HAP-1 (cell line): ENCODE results near the gene PRKCD.

ENCODE experiments used
- DNase-seq, 2 experiments: peaks; one replicate each; pipeline ENCODE4 v3.0.0-alpha.2; 2016 to 2020; ENCODE audit warnings: low spot score in 2 of 2
- H3K27me3 ChIP-seq: fragments of 250-450 bp; sonication (Bioruptor Pico); 2 replicates; pipeline ENCODE4 v1.5.1; 2020; ENCODE audit warnings: low read depth, mild to moderate bottlenecking, moderate library complexity
- H3K36me3 ChIP-seq: fragments of 250-450 bp; sonication (Bioruptor Pico); replicated peaks from 2 replicates; pipeline ENCODE4 v1.5.1; 2020; ENCODE audit warnings: mild to moderate bottlenecking
- H3K4me1 ChIP-seq: fragments of 250-450 bp; sonication (Bioruptor Pico); 2 replicates; pipeline ENCODE4 v1.5.1; 2020; ENCODE audit warnings: mild to moderate bottlenecking
- H3K4me3 ChIP-seq: fragments of 250-450 bp; sonication (Bioruptor Pico); 2 replicates; pipeline ENCODE4 v1.5.1; 2020; ENCODE audit warnings: mild to moderate bottlenecking, moderate library complexity
- H3K9me3 ChIP-seq: fragments of 250-450 bp; sonication (Bioruptor Pico); 2 replicates; pipeline ENCODE4 v1.5.1; 2020; ENCODE audit warnings: mild to moderate bottlenecking, moderate library complexity
- in situ Hi-C: fragments of 300-500 bp; cut with MboI; formaldehyde crosslinking; loops from 3 replicates; pipeline ENCODE4 v1.14.3; 2020; ENCODE audit warnings: low sequenced_read_pairs, inconsistent platforms, mixed read lengths

PRKCD gene

GRCh38 chr3:53156368-53156834 lies 4.6 kb upstream of the PRKCD start:
- in situ Hi-C loops: no loop called here
- no peak for DNase-seq
- H3K4me1 ChIP-seq: no peaks in the 10 kb centered on the region
- H3K27me3 ChIP-seq: no peaks in the 10 kb centered on the region
- H3K9me3 ChIP-seq: no peaks in the 10 kb centered on the region
- H3K4me3 ChIP-seq: no peak overlapping the region
- H3K36me3 ChIP-seq: no peaks in the 10 kb centered on the region

- in situ Hi-C loops: no loop called here
- H3K27me3 ChIP-seq: no peaks in the 10 kb centered on the region
- no peak for DNase-seq
- H3K4me1 ChIP-seq: peaks cover 7% of the 10 kb centered on the region; the same call in 1 of the 2 replicates
- H3K4me3 ChIP-seq: no peak overlapping the region
- H3K9me3 ChIP-seq: no peaks in the 10 kb centered on the region
- H3K36me3 ChIP-seq: no peaks in the 10 kb centered on the region
Observed at GRCh38 chr3:53157974-53158580, 2.9 kb upstream of the PRKCD start.

- no peaks in the 10 kb centered on the region for H3K27me3 ChIP-seq
- no peaks in the 10 kb centered on the region; the same call in 1 of the 2 replicates for H3K36me3 ChIP-seq
- H3K4me3 ChIP-seq: no peak overlapping the region
- in situ Hi-C loops: no loop called here
- H3K4me1 ChIP-seq: peaks cover 12% of the 10 kb centered on the region; the same call in 1 of the 2 replicates
- H3K9me3 ChIP-seq: no peaks in the 10 kb centered on the region
- DNase-seq: no peak
Observed at GRCh38 chr3:53158765-53159155, 2.2 kb upstream of the PRKCD start.

GRCh38 chr3:53159156-53160060 lies 1.6 kb upstream of the PRKCD start:
- no peaks in the 10 kb centered on the region for H3K27me3 ChIP-seq
- no peaks in the 10 kb centered on the region for H3K9me3 ChIP-seq
- DNase-seq: peak in 1 of 2 experiments; percentile 16
- in situ Hi-C loops: no loop called here
- peaks cover 3% of the 10 kb centered on the region; the same call in 1 of the 2 replicates for H3K36me3 ChIP-seq
- H3K4me3 ChIP-seq: no peak overlapping the region
- H3K4me1 ChIP-seq: peaks cover 12% of the 10 kb centered on the region; the same call in 1 of the 2 replicates

- in situ Hi-C loops: no loop called here
- H3K9me3 ChIP-seq: no peaks in the 10 kb centered on the region
- peaks cover 12% of the 10 kb centered on the region; the same call in 1 of the 2 replicates for H3K4me1 ChIP-seq
- H3K27me3 ChIP-seq: no peaks in the 10 kb centered on the region
- H3K36me3 ChIP-seq: peaks cover 3% of the 10 kb centered on the region; the same call in 1 of the 2 replicates
- H3K4me3 ChIP-seq: peak overlapping the region; percentile 90
- DNase-seq: no peak
Observed at GRCh38 chr3:53160061-53160659, 849 bp upstream of the PRKCD start.

GRCh38 chr3:53161450-53161819 lies 426 bp downstream of the PRKCD start:
- Histone ChIP-seq H3K4me3 (peak overlapping the region; percentile 90), H3K9me3 (no peaks in the 10 kb centered on the region), H3K27me3 (no peaks in the 10 kb centered on the region), H3K4me1 (peaks cover 12% of the 10 kb centered on the region; the same call in 1 of the 2 replicates), H3K36me3 (peaks cover 3% of the 10 kb centered on the region; the same call in 1 of the 2 replicates)
- DNase-seq: peak in 1 of 2 experiments; percentile 5
- in situ Hi-C loops: no loop called here

GRCh38 chr3:53161820-53162671 lies 1.0 kb downstream of the PRKCD start:
- in situ Hi-C loops: no loop called here
- peak; percentile 42 to 70 for DNase-seq
- Histone ChIP-seq H3K27me3 (no peaks in the 10 kb centered on the region), H3K4me3 (peak overlapping the region; percentile 90), H3K36me3 (peaks cover 3% of the 10 kb centered on the region; the same call in 1 of the 2 replicates), H3K9me3 (no peaks in the 10 kb centered on the region), H3K4me1 (peaks cover 12% of the 10 kb centered on the region; the same call in 1 of the 2 replicates)

- H3K9me3 ChIP-seq: no peaks in the 10 kb centered on the region
- peak overlapping the region; percentile 90 for H3K4me3 ChIP-seq
- in situ Hi-C loops: no loop called here
- H3K27me3 ChIP-seq: no peaks in the 10 kb centered on the region
- peak in 1 of 2 experiments; percentile 14 for DNase-seq
- peaks cover 12% of the 10 kb centered on the region; the same call in 1 of the 2 replicates for H3K4me1 ChIP-seq
- H3K36me3 ChIP-seq: peaks cover 3% of the 10 kb centered on the region; the same call in 1 of the 2 replicates
Observed at GRCh38 chr3:53162672-53163443, 1.8 kb downstream of the PRKCD start.

- Histone ChIP-seq H3K4me1 (peaks cover 12% of the 10 kb centered on the region; the same call in 1 of the 2 replicates), H3K4me3 (no peak overlapping the region), H3K36me3 (peaks cover 3% of the 10 kb centered on the region; the same call in 1 of the 2 replicates), H3K27me3 (no peaks in the 10 kb centered on the region), H3K9me3 (no peaks in the 10 kb centered on the region)
- DNase-seq: peak in 1 of 2 experiments; percentile 21
- in situ Hi-C loops: no loop called here
Observed at GRCh38 chr3:53163444-53164387, 2.7 kb downstream of the PRKCD start.

- H3K27me3 ChIP-seq: no peaks in the 10 kb centered on the region
- DNase-seq: no peak
- no peak overlapping the region for H3K4me3 ChIP-seq
- H3K9me3 ChIP-seq: no peaks in the 10 kb centered on the region
- H3K4me1 ChIP-seq: peaks cover 12% of the 10 kb centered on the region; the same call in 1 of the 2 replicates
- H3K36me3 ChIP-seq: peaks cover 3% of the 10 kb centered on the region; the same call in 1 of the 2 replicates
- in situ Hi-C loops: no loop called here
Observed at GRCh38 chr3:53164911-53165310, 3.9 kb downstream of the PRKCD start.

GRCh38 chr3:53166206-53166605 lies 5.2 kb downstream of the PRKCD start:
- peaks cover 12% of the 10 kb centered on the region; the same call in 1 of the 2 replicates for H3K4me1 ChIP-seq
- no peak overlapping the region for H3K4me3 ChIP-seq
- in situ Hi-C loops: no loop called here
- H3K27me3 ChIP-seq: no peaks in the 10 kb centered on the region
- DNase-seq: no peak
- no peaks in the 10 kb centered on the region for H3K9me3 ChIP-seq
- H3K36me3 ChIP-seq: peaks cover 3% of the 10 kb centered on the region; the same call in 1 of the 2 replicates
